SK-N-SH (cell line): Measurements from ENCODE around the gene BMP2K. TPM values are rescaled to one million over a fixed set of nuclear protein-coding genes. Genes with fewer than 3 reads are reported as not detected.

ENCODE experiments used
- CTCF ChIA-PET: fragments of 300-600, 350-600 bp; formaldehyde crosslinking; extraction: SDS; loops from one replicate; lab custom pipeline; 2021; lab: Yijun Ruan, JAX
- POLR2A ChIA-PET: fragments of 350-600 bp; sonication (Branson Sonifier 250); formaldehyde crosslinking; extraction: SDS; loops from one replicate; lab custom pipeline; 2020; ENCODE audit warnings: antibody characterized with exemption, inconsistent platforms; lab: Yijun Ruan, JAX
- DNase-seq: peaks from one replicate; pipeline ENCODE4 v3.0.0; 2012
- H2AFZ ChIP-seq: fragments of 200-600 bp; sonication (generic); 2 replicates; pipeline ENCODE4 v1.8.1; 2016; ENCODE audit warnings: antibody characterized with exemption, mild to moderate bottlenecking, low read depth
- H3F3A ChIP-seq: fragments of 200-600 bp; sonication (generic); replicated peaks from 2 replicates; pipeline ENCODE3; 2016; ENCODE audit warnings: antibody characterized with exemption, mild to moderate bottlenecking; ENCODE audit not compliant: insufficient read depth
- H3K27ac ChIP-seq, 2 experiments: fragments of 200-500 bp in 1 of 2; fragments of 200-600 bp in 1 of 2; sonication (Bioruptor generic) in 1 of 2; sonication (generic), shearing (Covaris generic) in 1 of 2; 2 replicates each; pipeline versions ENCODE4 v1.5.1 to v1.6.1; 2014 to 2016; ENCODE audit warnings: low read depth in 2 of 2, inconsistent platforms in 1 of 2, low read length in 1 of 2, mild to moderate bottlenecking in 1 of 2, mixed read lengths in 1 of 2
- H3K27me3 ChIP-seq: fragments of 200-600 bp; sonication (generic), shearing (Covaris generic); 2 replicates; pipeline ENCODE4 v1.6.1; 2016; ENCODE audit warnings: mixed run types; ENCODE audit not compliant: insufficient read depth
- H3K36me3 ChIP-seq, 2 experiments: fragments of 200-500 bp in 1 of 2; fragments of 200-600 bp in 1 of 2; sonication (Bioruptor generic) in 1 of 2; sonication (generic) in 1 of 2; replicated peaks in 1 of 2; 2 replicates each; pipeline versions ENCODE3 to v1.5.1; 2014 to 2016; ENCODE audit warnings: low read length in 1 of 2, mild to moderate bottlenecking in 1 of 2; ENCODE audit not compliant: insufficient read depth in 2 of 2, control insufficient read depth in 1 of 2
- H3K4me1 ChIP-seq, 2 experiments: fragments of 200-500 bp in 1 of 2; fragments of 200-600 bp in 1 of 2; sonication (Bioruptor generic) in 1 of 2; sonication (generic), shearing (Covaris generic) in 1 of 2; 2 replicates each; pipeline versions ENCODE4 v1.5.1 to v1.6.1; 2014 to 2016; ENCODE audit warnings: low read depth in 1 of 2, low read length in 1 of 2, mixed run types in 1 of 2; ENCODE audit not compliant: insufficient read depth in 2 of 2, control insufficient read depth in 1 of 2
- H3K4me2 ChIP-seq: fragments of 200-600 bp; sonication (generic), shearing (Covaris generic); 2 replicates; pipeline ENCODE4 v1.6.1; 2017; ENCODE audit warnings: mixed run types
- H3K4me3 ChIP-seq, 2 experiments: fragments of 200-500 bp in 1 of 2; fragments of 200-600 bp in 1 of 2; sonication (Bioruptor generic) in 1 of 2; sonication (generic), shearing (Covaris generic) in 1 of 2; 2 replicates each; pipeline versions ENCODE4 v1.5.1 to v1.8.1; 2014 to 2016; ENCODE audit warnings: low read depth in 2 of 2, inconsistent platforms in 1 of 2, low read length in 1 of 2, mild to moderate bottlenecking in 1 of 2, mixed read lengths in 1 of 2, moderate library complexity in 1 of 2
- H3K79me2 ChIP-seq: fragments of 200-600 bp; sonication (generic); 2 replicates; pipeline ENCODE4 v1.8.1; 2017; ENCODE audit warnings: mild to moderate bottlenecking; ENCODE audit not compliant: insufficient read depth
- H3K9ac ChIP-seq: fragments of 200-600 bp; sonication (generic); 2 replicates; pipeline ENCODE4 v1.6.1; 2017; ENCODE audit warnings: mixed run types
- H3K9me2 ChIP-seq: fragments of 200-600 bp; sonication (generic); 2 replicates; pipeline ENCODE4 v1.6.1; 2017; ENCODE audit warnings: mixed run types
- H3K9me3 ChIP-seq: fragments of 200-600 bp; sonication (generic); 2 replicates; pipeline ENCODE4 v1.6.1; 2017; ENCODE audit warnings: mixed run types, mild to moderate bottlenecking, moderate library complexity
- H4K20me1 ChIP-seq: fragments of 200-600 bp; sonication (generic); 2 replicates; pipeline ENCODE4 v1.6.1; 2017; ENCODE audit warnings: mild to moderate bottlenecking, mixed run types; ENCODE audit not compliant: insufficient read depth
- ELF1 ChIP-seq: IDR thresholded peaks from 2 replicates; pipeline ENCODE4 v1.4.0; 2012
- EP300 ChIP-seq, 2 experiments: IDR thresholded peaks; 2 replicates each; pipeline versions ENCODE4 v1.4.0 to v1.6.1; 2012; ENCODE audit warnings: borderline replicate concordance in 1 of 2, low read depth in 1 of 2, low read length in 1 of 2
- FOSL2 ChIP-seq: IDR thresholded peaks from 2 replicates; pipeline ENCODE4 v1.4.0; 2012; ENCODE audit warnings: low read depth, mild to moderate bottlenecking, moderate library complexity, borderline replicate concordance
- FOXJ3 ChIP-seq: sonication (generic); formaldehyde crosslinking; IDR thresholded peaks from 2 replicates; pipeline ENCODE4 v1.5.1; 2020; ENCODE audit warnings: mild to moderate bottlenecking, missing genetic modification reagents
- GATA2 ChIP-seq: sonication (generic); formaldehyde crosslinking; IDR thresholded peaks from 2 replicates; pipeline ENCODE4 v1.5.0; 2020; ENCODE audit warnings: mild to moderate bottlenecking, missing genetic modification reagents
- MXI1 ChIP-seq: IDR thresholded peaks from 2 replicates; pipeline ENCODE4 v1.6.1; 2012; ENCODE audit warnings: mild to moderate bottlenecking, low read depth, low read length, improper control_type of control experiment
- NFIC ChIP-seq: IDR thresholded peaks from 2 replicates; pipeline ENCODE4 v1.4.0; 2012; ENCODE audit warnings: borderline replicate concordance
- POLR2AphosphoS5 ChIP-seq: IDR thresholded peaks from 2 replicates; pipeline ENCODE4 v1.6.1; 2012; ENCODE audit warnings: low read depth, low read length
- RAD21 ChIP-seq: IDR thresholded peaks from 2 replicates; pipeline ENCODE4 v1.6.1; 2012; ENCODE audit warnings: mild to moderate bottlenecking, low read length
- RCOR1 ChIP-seq: fragments of 150-350 bp; IDR thresholded peaks from 2 replicates; pipeline ENCODE4 v1.6.1; 2017; ENCODE audit warnings: antibody characterized with exemption, low read length
- RXRA ChIP-seq: IDR thresholded peaks from 2 replicates; pipeline ENCODE4 v1.4.0; 2012; ENCODE audit warnings: low read depth, mild to moderate bottlenecking, borderline replicate concordance
- SMC3 ChIP-seq: IDR thresholded peaks from 2 replicates; pipeline ENCODE4 v1.6.1; 2012; ENCODE audit warnings: low read depth, low read length, improper control_type of control experiment
- TAF1 ChIP-seq: IDR thresholded peaks from 2 replicates; pipeline ENCODE4 v1.6.1; 2012; ENCODE audit warnings: low read depth, mild to moderate bottlenecking, low read length, moderate library complexity, borderline replicate concordance
- TEAD4 ChIP-seq: IDR thresholded peaks from 2 replicates; pipeline ENCODE4 v1.4.0; 2012; ENCODE audit warnings: mild to moderate bottlenecking, borderline replicate concordance; ENCODE audit not compliant: insufficient read depth
- YY1 ChIP-seq: IDR thresholded peaks from 2 replicates; pipeline ENCODE4 v1.4.0; 2012; ENCODE audit warnings: low read depth, mild to moderate bottlenecking
- WGBS: methylation state at CpG from one replicate; pipeline ENCODE4 v1.1.6; 2017; ENCODE audit warnings: low lambda C conversion rate; 5-methylcytosine and 5-hydroxymethylcytosine counted together
- polyA plus RNA-seq, 3 experiments: library from polyadenylated mRNA; depleted of rRNA; stranded (reverse); fragments of >200 nt; gene quantifications; 2 replicates each; pipeline ENCODE4 v1.2.3, GENCODE V29; 2012
- TF ChIP-seq, protein P1 (sequence below): fragments of 150-350 bp; IDR thresholded peaks from 2 replicates; pipeline ENCODE4 v1.6.1; 2016; ENCODE audit warnings: mild to moderate bottlenecking, low read depth, low read length
- TF ChIP-seq, protein P2 (sequence below): fragments of 200-600 bp; sonication (generic); IDR thresholded peaks from 2 replicates; pipeline ENCODE4 v1.6.1; 2017; ENCODE audit warnings: antibody characterized with exemption, mild to moderate bottlenecking, moderate library complexity
- TF ChIP-seq, protein P3 (sequence below): IDR thresholded peaks from 2 replicates; pipeline ENCODE4 v1.4.0; 2012; ENCODE audit warnings: low read depth, borderline replicate concordance
- TF ChIP-seq, protein P4 (sequence below): IDR thresholded peaks from 2 replicates; pipeline ENCODE4 v1.4.0; 2012; ENCODE audit warnings: low read depth

Gene BMP2K
- 7.2 and 10.0 TPM in 2 replicates for polyA plus RNA-seq (2012; rRNA removed)
- 8.6 and 8.9 TPM in 2 replicates for polyA plus RNA-seq (2012; cell fraction: cytosol; rRNA removed)
- polyA plus RNA-seq (2012; cell fraction: nucleus; rRNA removed), result 10.7 and 22.6 TPM in 2 replicates

DNA sequence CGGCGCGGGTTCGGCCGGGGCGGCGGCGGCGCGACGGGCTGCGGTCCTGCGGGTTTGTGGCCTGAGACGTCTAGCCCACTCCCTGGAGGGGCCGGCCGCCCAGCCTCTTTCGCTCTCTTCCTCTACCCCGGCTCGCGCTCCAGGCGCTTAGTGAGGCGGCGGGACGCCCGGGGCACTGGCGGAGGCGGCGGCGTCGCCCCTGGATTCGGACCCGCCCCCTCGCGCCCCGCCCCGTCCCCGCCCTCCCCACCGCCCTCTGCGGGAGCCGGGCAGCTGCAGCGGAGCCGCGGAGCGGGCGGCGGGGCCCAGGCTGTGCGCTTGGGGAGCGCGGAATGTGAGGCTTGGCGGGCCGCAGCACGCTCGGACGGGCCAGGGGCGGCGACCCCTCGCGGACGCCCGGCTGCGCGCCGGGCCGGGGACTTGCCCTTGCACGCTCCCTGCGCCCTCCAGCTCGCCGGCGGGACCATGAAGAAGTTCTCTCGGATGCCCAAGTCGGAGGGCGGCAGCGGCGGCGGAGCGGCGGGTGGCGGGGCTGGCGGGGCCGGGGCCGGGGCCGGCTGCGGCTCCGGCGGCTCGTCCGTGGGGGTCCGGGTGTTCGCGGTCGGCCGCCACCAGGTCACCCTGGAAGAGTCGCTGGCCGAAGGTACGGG is at the start of gene BMP2K:
BMP2K (plus strand) TSS at position 272 of the 650 bp plus-strand sequence; CDS start at position 466, 194 bp downstream.
- no peaks in the 10 kb centered on the region for H3F3A ChIP-seq
- peak within 1 kb of the TSS; percentile 99 for H2AFZ ChIP-seq
- no peaks in the 10 kb centered on the region for H3K36me3 ChIP-seq
- WGBS, result 0% methylated on average over 15 of the region's 95 CpGs
- peak within 1 kb of the TSS; percentile 95 to 96 for H3K27ac ChIP-seq
- no peaks in the 10 kb centered on the region for H3K9me3 ChIP-seq
- CTCF ChIA-PET, result interaction anchor here (0.6 to 1.7 kb wide), 4 partner anchors 38 to 1338 kb away, joined by 3 to 5 read pairs (median 3); no protein-coding TSS in a partner anchor
- POLR2A ChIA-PET, result interaction anchor here (0.5 to 1.1 kb wide), 3 partner anchors 12 to 956 kb away, joined by 3 to 4 read pairs (median 3); no protein-coding TSS in a partner anchor
- no peaks in the 10 kb centered on the region for H3K27me3 ChIP-seq
- H3K4me1 ChIP-seq, result peaks cover 10% of the 10 kb centered on the region in 2 experiments; a peak in 2 of 4 replicates
- TF ChIP-seq RAD21 (no peak), TAF1 (peak; percentile 40; the same call in 1 of the 2 replicates), POLR2AphosphoS5 (peak; percentile 79), RCOR1 (no peak), YY1 (0 out of 2 replicates have a peak, but pooled peaks have one; percentile 11), EP300 (IDR thresholded peaks at IDR 0.05; ENCODE audit: borderline replicate concordance in 1 of 2, low read depth in 1 of 2, low read length in 1 of 2) (peak in 1 of 2 experiments; percentile 4; a peak in 1 of 4 replicates), MXI1 (peak; percentile 1; the same call in 1 of the 2 replicates), RXRA (no peak)
- TF ChIP-seq, protein P1, sequence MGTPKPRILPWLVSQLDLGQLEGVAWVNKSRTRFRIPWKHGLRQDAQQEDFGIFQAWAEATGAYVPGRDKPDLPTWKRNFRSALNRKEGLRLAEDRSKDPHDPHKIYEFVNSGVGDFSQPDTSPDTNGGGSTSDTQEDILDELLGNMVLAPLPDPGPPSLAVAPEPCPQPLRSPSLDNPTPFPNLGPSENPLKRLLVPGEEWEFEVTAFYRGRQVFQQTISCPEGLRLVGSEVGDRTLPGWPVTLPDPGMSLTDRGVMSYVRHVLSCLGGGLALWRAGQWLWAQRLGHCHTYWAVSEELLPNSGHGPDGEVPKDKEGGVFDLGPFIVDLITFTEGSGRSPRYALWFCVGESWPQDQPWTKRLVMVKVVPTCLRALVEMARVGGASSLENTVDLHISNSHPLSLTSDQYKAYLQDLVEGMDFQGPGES, result no peak
- TF ChIP-seq, protein P2, sequence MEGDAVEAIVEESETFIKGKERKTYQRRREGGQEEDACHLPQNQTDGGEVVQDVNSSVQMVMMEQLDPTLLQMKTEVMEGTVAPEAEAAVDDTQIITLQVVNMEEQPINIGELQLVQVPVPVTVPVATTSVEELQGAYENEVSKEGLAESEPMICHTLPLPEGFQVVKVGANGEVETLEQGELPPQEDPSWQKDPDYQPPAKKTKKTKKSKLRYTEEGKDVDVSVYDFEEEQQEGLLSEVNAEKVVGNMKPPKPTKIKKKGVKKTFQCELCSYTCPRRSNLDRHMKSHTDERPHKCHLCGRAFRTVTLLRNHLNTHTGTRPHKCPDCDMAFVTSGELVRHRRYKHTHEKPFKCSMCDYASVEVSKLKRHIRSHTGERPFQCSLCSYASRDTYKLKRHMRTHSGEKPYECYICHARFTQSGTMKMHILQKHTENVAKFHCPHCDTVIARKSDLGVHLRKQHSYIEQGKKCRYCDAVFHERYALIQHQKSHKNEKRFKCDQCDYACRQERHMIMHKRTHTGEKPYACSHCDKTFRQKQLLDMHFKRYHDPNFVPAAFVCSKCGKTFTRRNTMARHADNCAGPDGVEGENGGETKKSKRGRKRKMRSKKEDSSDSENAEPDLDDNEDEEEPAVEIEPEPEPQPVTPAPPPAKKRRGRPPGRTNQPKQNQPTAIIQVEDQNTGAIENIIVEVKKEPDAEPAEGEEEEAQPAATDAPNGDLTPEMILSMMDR, result no peak
- peak within 1 kb of the TSS; percentile 93 for H3K4me2 ChIP-seq
- peaks cover 31% of the 10 kb centered on the region for H4K20me1 ChIP-seq
- no peaks in the 10 kb centered on the region for H3K9me2 ChIP-seq
- peaks cover 46% of the 10 kb centered on the region for H3K79me2 ChIP-seq
- peak within 1 kb of the TSS; percentile 94 for H3K9ac ChIP-seq
- H3K4me3 ChIP-seq, result peak within 1 kb of the TSS; percentile 71 to 95
- peak; percentile 95 for DNase-seq

DNA sequence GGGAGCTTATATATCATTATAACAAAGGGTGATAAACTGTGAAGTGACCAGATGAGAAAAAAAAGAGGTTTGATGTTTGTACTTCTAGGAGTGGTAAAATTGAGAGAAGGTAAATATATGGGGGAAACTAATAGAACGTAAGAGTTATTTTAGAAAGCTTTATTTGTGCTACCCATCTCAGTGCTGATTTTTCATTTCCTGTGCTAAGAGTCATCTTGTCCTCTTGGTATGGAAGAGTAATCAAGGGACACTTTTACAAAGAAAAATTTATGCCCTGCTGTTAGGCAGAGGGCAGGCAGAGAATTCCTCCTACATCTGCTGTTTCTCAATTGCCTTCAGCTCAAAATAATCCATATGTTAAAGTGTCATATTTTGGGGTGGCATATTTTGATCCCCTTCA is 49.6 kb upstream of the BMP2K start:
- Histone ChIP-seq H2AFZ (no peak overlapping the region), H3K9me2 (no peaks in the 10 kb centered on the region), H3K9ac (no peak overlapping the region), H4K20me1 (no peaks in the 10 kb centered on the region), H3F3A (no peaks in the 10 kb centered on the region), H3K4me1 (no peaks in the 10 kb centered on the region), H3K36me3 (no peaks in the 10 kb centered on the region), H3K4me3 (no peak overlapping the region), H3K9me3 (no peaks in the 10 kb centered on the region), H3K27me3 (no peaks in the 10 kb centered on the region), H3K27ac (no peak overlapping the region), H3K4me2 (no peak overlapping the region), H3K79me2 (no peaks in the 10 kb centered on the region)
- DNase-seq, result no peak
- TF ChIP-seq GATA2 (CRISPR knock-in tag) (no peak), RCOR1 (no peak), MXI1 (no peak), FOSL2 (no peak), ELF1 (no peak), TEAD4 (no peak), FOXJ3 (CRISPR knock-in tag) (no peak), POLR2AphosphoS5 (no peak), NFIC (no peak), SMC3 (no peak)
- TF ChIP-seq, protein P3, sequence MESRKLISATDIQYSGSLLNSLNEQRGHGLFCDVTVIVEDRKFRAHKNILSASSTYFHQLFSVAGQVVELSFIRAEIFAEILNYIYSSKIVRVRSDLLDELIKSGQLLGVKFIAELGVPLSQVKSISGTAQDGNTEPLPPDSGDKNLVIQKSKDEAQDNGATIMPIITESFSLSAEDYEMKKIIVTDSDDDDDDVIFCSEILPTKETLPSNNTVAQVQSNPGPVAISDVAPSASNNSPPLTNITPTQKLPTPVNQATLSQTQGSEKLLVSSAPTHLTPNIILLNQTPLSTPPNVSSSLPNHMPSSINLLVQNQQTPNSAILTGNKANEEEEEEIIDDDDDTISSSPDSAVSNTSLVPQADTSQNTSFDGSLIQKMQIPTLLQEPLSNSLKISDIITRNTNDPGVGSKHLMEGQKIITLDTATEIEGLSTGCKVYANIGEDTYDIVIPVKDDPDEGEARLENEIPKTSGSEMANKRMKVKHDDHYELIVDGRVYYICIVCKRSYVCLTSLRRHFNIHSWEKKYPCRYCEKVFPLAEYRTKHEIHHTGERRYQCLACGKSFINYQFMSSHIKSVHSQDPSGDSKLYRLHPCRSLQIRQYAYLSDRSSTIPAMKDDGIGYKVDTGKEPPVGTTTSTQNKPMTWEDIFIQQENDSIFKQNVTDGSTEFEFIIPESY, result no peak
- TF ChIP-seq, protein P4, sequence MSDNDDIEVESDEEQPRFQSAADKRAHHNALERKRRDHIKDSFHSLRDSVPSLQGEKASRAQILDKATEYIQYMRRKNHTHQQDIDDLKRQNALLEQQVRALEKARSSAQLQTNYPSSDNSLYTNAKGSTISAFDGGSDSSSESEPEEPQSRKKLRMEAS, result no peak
- ChIA-PET POLR2A (no interaction called here), CTCF (no interaction called here)
- 92% methylated on average over 1 of the region's 1 CpG for WGBS
